A549 treated with RU486 at 1 μM for 4 hours (cell line): Measurements from ENCODE around the gene CLK3. TPM values are rescaled to one million over a fixed set of nuclear protein-coding genes. Genes with fewer than 3 reads are reported as not detected.

Source experiments
- total RNA-seq: library from RNA; stranded (reverse); fragments of 200-300 nt; extraction: Qiagen RNA extraction; gene quantifications from 5 replicates; pipeline ENCODE4 v1.2.3, GENCODE V29; 2022; ENCODE audit warnings: low read depth

The CLK3 gene
- total RNA-seq, result 34.7 to 46.1 TPM (median 37.4 TPM) in 5 replicates

DNA sequence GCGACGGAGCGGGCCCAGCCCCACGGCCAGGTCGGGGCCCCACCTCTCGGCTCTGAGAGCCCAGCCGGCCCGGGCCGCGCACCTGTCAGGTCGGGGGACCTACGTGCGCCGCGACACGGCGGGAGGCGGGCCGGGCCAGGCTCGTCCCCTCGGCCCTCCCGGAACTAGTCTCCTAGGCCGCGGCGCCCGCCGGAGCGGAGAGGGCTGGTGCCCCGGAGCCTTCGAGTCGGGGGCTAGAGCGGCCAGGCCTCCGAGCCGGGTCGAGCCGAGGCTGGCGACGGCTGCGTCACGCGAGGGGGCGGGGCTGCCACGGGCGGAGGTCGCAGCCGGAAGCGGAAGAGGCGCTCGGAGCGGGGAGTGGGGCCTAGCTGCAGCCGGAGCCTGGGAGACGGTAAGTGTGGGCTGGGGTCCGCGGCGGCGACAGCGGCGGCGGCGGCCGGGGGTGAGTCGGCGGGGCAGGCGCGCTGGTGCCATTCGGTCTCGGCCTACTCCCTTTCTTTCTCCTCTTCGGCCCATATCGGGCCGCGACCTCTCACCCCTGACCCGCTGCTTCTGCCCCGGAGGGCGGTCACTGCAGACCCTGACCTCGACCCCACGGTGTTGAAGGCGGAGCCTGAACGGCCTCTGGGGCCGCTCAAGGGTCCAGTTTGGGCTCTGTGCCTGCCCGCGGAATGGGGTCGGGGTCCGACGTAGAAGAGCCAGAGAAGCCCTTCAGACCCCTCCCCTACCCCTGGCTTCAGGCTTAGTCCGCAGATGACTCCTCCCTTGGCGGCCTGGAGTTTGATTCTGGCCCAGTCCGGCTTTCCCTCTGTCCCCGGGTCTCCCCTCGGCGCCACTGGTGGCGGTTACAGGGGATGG, at the start of gene CLK3:
Gene CLK3 (plus strand): TSS at position 329 of the 858 bp plus-strand sequence. CDS start 3,361 bp downstream, outside the sequence.

Other genes with a start within 250 kb of the CLK3 start
- not detected in 5 replicates for gene CYP11A1, start 248.2 kb upstream of the CLK3 start, total RNA-seq
- 2.9 to 4.7 TPM (median 4.0 TPM) in 5 replicates for gene SEMA7A, start 181.9 kb upstream of the CLK3 start, total RNA-seq
- gene UBL7, start 154.7 kb upstream of the CLK3 start, total RNA-seq, result 36.1 to 41.8 TPM (median 41.0 TPM) in 5 replicates
- gene ARID3B, start 74.6 kb upstream of the CLK3 start, total RNA-seq, result 3.3 to 4.8 TPM (median 3.9 TPM) in 5 replicates
- gene EDC3, start 80.2 kb downstream of the CLK3 start, total RNA-seq, result 17.9 to 20.1 TPM (median 19.6 TPM) in 5 replicates
- 1.3 to 2.6 TPM (median 1.9 TPM) in 5 replicates for gene CYP1A1, start 109.7 kb downstream of the CLK3 start, total RNA-seq
- gene CYP1A2, start 133.0 kb downstream of the CLK3 start, total RNA-seq, result not detected in 5 replicates
- 56.4 to 66.1 TPM (median 62.3 TPM) in 5 replicates for gene CSK, start 166.2 kb downstream of the CLK3 start, total RNA-seq
- not detected in 5 replicates for gene LMAN1L, start 197.0 kb downstream of the CLK3 start, total RNA-seq
- not detected in 5 replicates for gene CPLX3, start 210.8 kb downstream of the CLK3 start, total RNA-seq
- 24.9 to 37.6 TPM (median 32.2 TPM) in 5 replicates for gene ULK3, start 227.3 kb downstream of the CLK3 start, total RNA-seq